Hindlimb muscle (tissue), 1 donor: Measurements from ENCODE around the gene ILDR2. TPM values are rescaled to one million over a fixed set of nuclear protein-coding genes. Genes with fewer than 3 reads are reported as not detected.

Experiments used
- DNase-seq: peaks from one replicate; pipeline ENCODE4 v3.0.0-alpha.2; 2013
- polyA plus RNA-seq: library from polyadenylated mRNA; unstranded; fragments of 120-200 nt; gene quantifications from one replicate; pipeline ENCODE4 v1.2.1, GENCODE V29; 2013; ENCODE audit not compliant: insufficient read length

The ILDR2 gene
- polyA plus RNA-seq, 1 donor: 3.8 TPM

- peak; percentile 23 for DNase-seq
Measured at GRCh38 chr1:166920561-166921475, 54.5 kb downstream of the ILDR2 start.

GRCh38 chr1:166918956-166919316, 56.4 kb downstream of the ILDR2 start:
- no peak for DNase-seq

- no peak for DNase-seq
Measured at GRCh38 chr1:166918088-166918955, 57.0 kb downstream of the ILDR2 start.

GRCh38 chr1:166915941-166916340, 59.4 kb downstream of the ILDR2 start:
- no peak for DNase-seq

- DNase-seq: no peak
Measured at GRCh38 chr1:166915042-166915441, 60.3 kb downstream of the ILDR2 start.

- DNase-seq: no peak
Measured at GRCh38 chr1:166914111-166914510, 61.2 kb downstream of the ILDR2 start.

- no peak for DNase-seq
Measured at GRCh38 chr1:166911624-166912023, 63.7 kb downstream of the ILDR2 start.

- peak; percentile 44 for DNase-seq
Measured at GRCh38 chr1:166910396-166910994, 64.8 kb downstream of the ILDR2 start.

GRCh38 chr1:166908942-166909341, 66.4 kb downstream of the ILDR2 start:
- DNase-seq: no peak

- no peak for DNase-seq
Measured at GRCh38 chr1:166907763-166908162, 67.6 kb downstream of the ILDR2 start.

- DNase-seq: no peak
Measured at GRCh38 chr1:166907051-166907450, 68.3 kb downstream of the ILDR2 start.

GRCh38 chr1:166906647-166907046, 68.7 kb downstream of the ILDR2 start:
- DNase-seq: no peak

GRCh38 chr1:166905900-166906299, 69.4 kb downstream of the ILDR2 start:
- peak; percentile 39 for DNase-seq

- peak; percentile 29 for DNase-seq
Measured at GRCh38 chr1:166905136-166905535, 70.2 kb downstream of the ILDR2 start.

GRCh38 chr1:166903232-166903631, 72.1 kb downstream of the ILDR2 start:
- DNase-seq: no peak

- DNase-seq: no peak
Measured at GRCh38 chr1:166902279-166902678, 73.1 kb downstream of the ILDR2 start.

- no peak for DNase-seq
Measured at GRCh38 chr1:166900987-166901386, 74.4 kb downstream of the ILDR2 start.

- no peak for DNase-seq
Measured at GRCh38 chr1:166899769-166900168, 75.6 kb downstream of the ILDR2 start.

GRCh38 chr1:166895766-166896165, 79.6 kb downstream of the ILDR2 start:
- DNase-seq: no peak

GRCh38 chr1:166889776-166890175, 85.6 kb downstream of the ILDR2 start:
- no peak for DNase-seq

- no peak for DNase-seq
Measured at GRCh38 chr1:166888373-166889111, 86.8 kb downstream of the ILDR2 start.

GRCh38 chr1:166884971-166885370, 90.4 kb downstream of the ILDR2 start:
- DNase-seq: no peak
